Fibroblast of mammary gland (primary cell): ENCODE data around the gene SIT1.

Experiments
- DNase-seq: peaks from one replicate; pipeline ENCODE4 v3.0.0-alpha.2; 2010; ENCODE audit warnings: low read depth
- H3K4me3 ChIP-seq: 2 replicates; pipeline ENCODE4 v1.5.1; 2011; ENCODE audit warnings: low read depth, mild to moderate bottlenecking, low read length, moderate library complexity; ENCODE audit not compliant: control insufficient read depth
- CTCF ChIP-seq: conservative IDR thresholded peaks from 2 replicates; pipeline ENCODE4 v1.5.1; 2011; ENCODE audit warnings: low read depth, low read length, inconsistent platforms; ENCODE audit not compliant: control insufficient read depth, insufficient read depth

Gene SIT1

GRCh38 chr9:35675732-35676392, 25.1 kb upstream of the SIT1 start:
- TF ChIP-seq CTCF = no peak
- H3K4me3 ChIP-seq = peak overlapping the region; percentile 43
- no peak for DNase-seq

GRCh38 chr9:35675204-35675603, 24.5 kb upstream of the SIT1 start:
- no peak for DNase-seq
- TF ChIP-seq CTCF = no peak
- H3K4me3 ChIP-seq = peak overlapping the region; percentile 43

- no peak for TF ChIP-seq CTCF
Observed at GRCh38 chr9:35674025-35674361, 23.3 kb upstream of the SIT1 start.

GRCh38 chr9:35673132-35674024, 22.6 kb upstream of the SIT1 start, which contains the start of gene CA9:
CA9 (plus strand) TSS chr9:35673928; CDS start chr9:35673960, 32 bp downstream.
- H3K4me3 ChIP-seq = no peak within 1 kb of the TSS
- DNase-seq = no peak
- TF ChIP-seq CTCF = no peak

More at GRCh38 chr9:35674025-35674361, 23.3 kb upstream of the SIT1 start:
- H3K4me3 ChIP-seq = no peak overlapping the region
- no peak for DNase-seq

GRCh38 chr9:35669331-35670145, 18.8 kb upstream of the SIT1 start:
- DNase-seq = peak; percentile 74
- no peak for TF ChIP-seq CTCF
- no peak overlapping the region for H3K4me3 ChIP-seq

GRCh38 chr9:35667939-35668338, 17.2 kb upstream of the SIT1 start:
- no peak for TF ChIP-seq CTCF
- no peak for DNase-seq
- no peak overlapping the region for H3K4me3 ChIP-seq
